GM19193 (cell line): ENCODE measurements around the gene MESD.

Source experiments
- POLR2A ChIP-seq: IDR thresholded peaks from 4 replicates; pipeline ENCODE4 v1.6.1; 2011; ENCODE audit not compliant: insufficient read depth, insufficient read length; ENCODE audit errors: extremely low read depth

Gene MESD

DNA sequence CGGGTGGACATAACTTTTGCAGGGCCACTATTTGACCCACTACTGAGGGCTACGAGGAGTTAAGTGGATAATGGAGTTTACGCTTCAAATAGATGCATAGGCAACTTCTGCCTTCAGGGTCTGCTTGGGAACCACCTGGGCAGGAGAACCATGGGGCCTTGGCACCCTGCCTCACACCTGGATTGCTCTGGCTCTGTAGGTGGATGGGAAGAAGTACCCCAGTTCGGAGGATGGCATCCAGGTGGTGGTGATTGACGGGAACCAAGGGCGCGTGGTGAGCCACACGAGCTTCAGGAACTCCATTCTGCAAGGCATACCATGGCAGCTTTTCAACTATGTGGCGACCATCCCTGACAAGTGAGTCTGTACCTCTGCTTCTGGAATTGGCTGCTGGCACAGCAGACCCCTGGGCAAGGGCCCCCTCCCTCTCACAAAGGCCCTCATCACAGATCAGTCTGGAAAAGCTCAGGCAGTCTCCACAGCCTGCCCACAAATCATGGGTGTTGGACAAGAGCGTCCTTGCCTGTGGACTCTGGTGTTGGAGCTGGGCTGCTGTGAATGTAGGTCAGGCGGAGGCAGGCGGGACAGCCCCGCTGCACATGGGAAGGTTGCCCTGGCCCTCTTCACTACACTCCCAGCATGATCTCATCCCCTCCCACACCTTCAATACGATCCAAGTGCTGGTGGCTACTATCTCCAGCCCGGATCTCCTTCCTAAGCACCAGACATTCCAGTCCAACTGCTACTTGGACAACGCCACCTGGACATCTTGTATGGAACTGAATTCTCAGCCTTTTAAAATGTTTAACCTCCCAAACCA lies 46.7 kb downstream of the MESD start:
- no peak for TF ChIP-seq POLR2A

DNA sequence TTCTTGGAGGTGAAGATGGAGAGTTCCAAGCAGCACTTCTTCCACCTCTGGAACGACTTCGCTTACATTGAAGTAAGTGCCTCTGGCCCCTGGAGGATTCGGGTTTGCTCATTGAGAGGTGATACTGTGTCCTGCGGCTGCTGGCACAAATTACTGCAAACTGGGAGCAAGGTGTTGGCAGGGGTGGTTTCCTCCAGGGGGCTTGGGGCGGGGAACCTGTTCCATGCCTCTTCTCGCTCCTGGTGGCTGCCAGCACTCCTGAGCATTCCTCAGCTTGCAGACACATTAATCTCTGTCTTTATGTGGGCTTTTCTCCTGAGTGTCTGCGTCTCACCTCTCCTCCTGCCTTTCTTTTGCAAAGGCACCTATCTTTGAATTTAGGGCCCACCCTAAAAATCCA lies 47.4 kb downstream of the MESD start:
- TF ChIP-seq POLR2A = no peak

DNA sequence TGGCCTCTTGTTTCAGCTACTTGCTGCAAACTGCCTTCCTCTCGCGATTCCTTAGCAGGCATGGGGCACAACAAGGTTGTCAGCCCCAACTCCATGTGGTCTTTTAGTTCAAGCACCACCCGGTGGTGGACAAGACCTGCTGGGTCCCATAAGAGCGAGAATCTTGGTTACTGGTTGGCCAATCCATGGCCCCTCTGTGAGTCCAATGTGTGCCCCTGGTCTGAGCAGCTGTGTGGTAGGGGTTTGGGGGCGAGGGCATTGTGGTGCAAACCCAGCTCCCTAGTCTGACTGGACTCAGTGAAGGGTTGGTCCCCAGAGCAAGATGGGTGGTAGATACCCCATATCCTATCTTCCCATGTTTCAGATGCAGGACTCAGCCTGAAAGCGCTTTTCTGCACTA lies 48.8 kb downstream of the MESD start:
- TF ChIP-seq POLR2A = no peak

DNA sequence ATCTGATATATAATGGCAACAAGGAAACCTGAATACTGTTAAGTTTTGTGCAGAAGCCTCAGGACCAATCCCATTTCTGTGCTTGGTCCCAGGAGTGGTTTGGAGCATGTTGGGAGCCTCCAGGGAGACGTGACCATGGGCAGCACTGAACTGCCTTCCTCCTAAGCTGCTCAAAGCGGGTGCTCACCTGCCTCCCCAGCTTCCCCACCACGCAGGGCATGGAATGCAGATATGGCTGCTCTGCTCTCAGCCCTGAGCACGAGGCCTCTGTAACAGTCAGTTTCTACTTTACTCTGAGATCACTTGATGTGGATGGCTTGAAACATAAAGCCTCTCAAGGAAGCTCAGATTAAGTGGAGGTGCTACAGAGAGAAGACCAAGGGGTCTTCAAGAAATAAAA lies 49.3 kb downstream of the MESD start:
- no peak for TF ChIP-seq POLR2A

DNA sequence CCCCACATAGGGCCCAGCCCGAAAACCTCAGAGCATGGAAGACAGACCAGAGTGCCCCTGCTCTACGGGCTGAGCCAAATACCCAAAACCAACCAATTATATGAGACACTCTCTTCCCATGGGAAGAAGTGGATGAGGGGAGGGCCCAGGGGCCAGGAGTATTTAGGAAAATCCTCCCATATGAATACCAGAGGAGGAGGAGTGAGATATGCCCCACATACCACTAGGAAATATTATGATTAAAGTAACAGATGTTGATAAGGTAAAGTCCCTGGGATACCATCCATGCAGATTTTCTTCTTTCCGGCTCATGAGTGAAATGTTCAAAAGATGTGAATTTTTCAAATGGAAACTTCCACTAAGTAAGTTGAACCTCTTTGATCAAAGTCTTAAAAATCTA lies 50.4 kb downstream of the MESD start:
- TF ChIP-seq POLR2A = no peak

DNA sequence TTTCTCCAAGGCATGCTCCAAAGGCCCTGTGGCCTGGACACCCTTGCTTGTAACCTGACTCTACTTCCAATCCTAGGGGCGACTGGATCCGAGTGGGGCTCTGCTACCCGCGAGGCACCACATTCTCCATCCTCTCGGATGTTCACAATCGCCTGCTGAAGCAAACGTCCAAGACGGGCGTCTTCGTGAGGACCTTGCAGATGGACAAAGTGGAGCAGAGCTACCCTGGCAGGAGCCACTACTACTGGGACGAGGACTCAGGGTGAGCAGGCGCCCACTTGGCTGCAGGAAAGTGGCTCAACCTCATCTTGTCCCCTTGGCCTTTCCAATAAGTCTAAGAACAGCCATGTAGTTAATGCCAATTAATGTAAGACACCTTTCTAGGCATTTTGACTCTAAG lies 51.9 kb downstream of the MESD start:
- TF ChIP-seq POLR2A = no peak

DNA sequence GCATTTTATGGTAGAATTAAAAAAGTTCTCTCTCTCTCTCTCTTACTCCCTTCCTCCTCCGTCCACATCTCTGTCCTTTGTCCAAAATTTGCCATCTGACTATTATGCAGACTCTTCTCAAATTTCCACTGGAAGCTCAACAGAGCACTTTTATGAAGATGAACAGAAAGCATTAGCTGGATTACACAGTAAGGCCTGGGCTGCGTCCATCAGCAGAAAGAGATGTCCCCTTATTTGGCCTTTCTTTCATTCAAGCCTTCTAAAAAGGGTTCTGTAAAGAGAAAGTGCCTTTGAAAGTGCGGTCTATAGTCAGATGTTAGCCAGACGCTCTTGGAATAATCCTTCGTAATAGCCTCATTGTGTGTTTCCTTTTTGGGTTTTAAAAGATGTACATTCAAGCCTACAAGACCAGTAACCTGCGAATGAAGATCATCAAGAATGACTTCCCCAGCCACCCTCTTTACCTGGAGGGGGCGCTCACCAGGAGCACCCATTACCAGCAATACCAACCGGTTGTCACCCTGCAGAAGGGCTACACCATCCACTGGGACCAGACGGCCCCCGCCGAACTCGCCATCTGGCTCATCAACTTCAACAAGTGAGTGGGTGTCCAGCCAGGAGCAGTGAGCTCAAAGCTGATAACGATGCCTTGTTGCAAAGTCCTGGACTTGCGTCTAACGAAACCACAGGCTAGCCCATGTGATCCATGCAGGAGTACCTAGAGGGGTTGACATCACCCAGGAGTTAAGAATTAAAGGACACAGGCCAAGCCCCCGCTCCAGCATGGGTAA lies 53.1 kb downstream of the MESD start:
- TF ChIP-seq POLR2A = no peak

DNA sequence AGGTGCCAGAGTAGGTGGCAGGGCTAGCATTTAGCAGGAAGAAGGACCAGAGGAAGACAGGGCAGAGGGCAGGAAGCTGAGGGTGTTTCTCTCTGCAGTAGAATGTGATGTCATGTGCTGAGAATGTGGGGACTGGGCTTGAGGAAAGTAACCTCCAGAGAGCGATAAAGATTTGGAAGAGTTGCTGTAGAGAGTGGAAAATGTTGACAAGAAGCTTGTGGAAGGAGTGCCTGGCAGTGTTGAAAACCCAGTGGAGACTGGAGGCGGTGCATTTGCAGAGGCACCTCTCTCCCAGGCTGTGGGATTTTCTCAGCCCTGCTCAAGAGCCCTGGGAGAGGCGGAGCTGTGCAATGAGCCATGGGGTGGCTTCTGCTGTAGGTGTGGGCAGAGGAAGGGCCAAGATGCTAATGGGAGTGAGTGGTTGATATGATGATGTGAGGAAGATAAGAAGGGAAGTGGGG lies 54.8 kb downstream of the MESD start:
- no peak for TF ChIP-seq POLR2A

DNA sequence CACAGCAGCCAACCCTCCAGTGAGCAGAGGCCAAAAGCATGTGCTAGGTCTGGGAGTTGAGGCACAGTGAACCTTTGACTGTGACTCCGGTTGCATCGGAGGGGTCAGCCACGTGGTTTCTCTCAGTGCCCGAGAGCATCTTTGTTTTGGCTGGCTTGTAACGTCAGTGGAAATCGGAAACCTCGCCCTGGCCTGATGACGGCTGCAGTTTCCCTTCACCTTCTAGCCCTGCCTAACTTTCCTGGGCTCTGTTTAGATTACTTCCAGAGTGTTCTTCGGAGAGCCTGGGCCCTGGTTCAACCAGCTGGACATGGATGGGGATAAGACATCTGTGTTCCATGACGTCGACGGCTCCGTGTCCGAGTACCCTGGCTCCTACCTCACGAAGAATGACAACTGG lies 56.6 kb downstream of the MESD start:
- no peak for TF ChIP-seq POLR2A

DNA sequence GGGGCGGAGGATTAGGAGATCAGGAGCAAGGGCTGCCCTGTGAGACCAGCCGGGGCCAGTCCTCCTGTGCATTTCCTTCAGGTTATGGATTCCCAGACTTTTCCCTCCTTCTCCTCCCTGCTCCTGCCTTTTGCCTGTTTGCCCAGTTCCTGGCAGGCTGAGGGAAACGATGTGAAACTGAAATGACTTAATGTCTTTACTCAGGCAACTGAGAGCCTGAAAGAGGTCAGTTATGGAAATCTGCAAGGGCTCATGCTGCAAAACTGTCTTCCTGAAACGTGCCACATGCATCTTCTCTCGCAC lies 57.2 kb downstream of the MESD start:
- TF ChIP-seq POLR2A = no peak

DNA sequence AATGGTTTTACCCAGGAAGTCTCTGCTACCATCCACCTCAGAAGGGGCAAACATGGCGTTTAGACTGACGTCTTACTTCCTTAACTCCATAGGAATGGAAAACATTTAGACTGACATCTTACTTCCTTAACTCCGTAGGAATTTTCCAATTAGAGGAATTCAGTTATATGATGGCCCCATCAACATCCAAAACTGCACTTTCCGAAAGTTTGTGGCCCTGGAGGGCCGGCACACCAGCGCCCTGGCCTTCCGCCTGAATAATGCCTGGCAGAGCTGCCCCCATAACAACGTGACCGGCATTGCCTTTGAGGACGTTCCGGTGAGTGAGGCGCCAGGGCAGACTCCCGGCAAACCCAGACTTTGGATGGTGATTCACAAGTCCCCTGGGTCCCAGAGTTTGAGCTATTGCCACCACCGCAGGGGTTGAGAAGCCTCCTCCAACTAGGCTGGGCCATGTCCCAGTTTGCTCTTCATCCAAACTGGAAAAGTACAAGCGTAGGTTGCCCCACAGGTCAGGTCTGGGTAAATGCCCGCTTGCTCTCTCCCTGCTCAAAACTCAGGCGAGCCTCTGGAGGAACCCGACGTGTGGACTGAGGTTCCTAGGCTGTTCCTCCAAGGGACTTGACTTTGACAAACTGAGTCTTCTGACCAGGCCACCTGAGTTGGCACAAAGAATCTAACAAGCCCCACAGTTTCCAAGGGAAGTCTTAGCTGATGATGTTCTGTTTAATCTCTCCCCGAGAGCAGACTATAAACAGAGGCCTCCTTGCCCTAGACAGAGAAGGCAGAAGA lies 57.7 kb downstream of the MESD start:
- TF ChIP-seq POLR2A = no peak

DNA sequence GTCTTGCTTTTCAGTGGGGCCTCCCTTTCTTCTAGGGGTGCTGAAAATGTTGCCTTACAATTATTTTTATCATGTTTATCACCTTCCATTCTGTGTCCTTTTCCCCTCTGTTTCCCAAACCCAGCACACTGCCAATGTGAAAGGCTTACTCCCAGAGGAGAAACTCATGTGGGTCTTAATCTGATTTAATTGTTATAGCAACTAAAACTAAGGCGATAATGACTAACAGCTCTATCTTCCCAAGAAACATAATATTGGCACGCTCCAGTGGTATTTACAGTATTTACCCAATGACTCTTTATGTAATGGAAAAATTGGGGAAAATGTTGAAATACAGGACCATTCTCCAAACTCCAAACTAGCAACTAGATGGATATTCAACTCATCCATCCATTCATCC lies 58.4 kb downstream of the MESD start:
- no peak for TF ChIP-seq POLR2A

DNA sequence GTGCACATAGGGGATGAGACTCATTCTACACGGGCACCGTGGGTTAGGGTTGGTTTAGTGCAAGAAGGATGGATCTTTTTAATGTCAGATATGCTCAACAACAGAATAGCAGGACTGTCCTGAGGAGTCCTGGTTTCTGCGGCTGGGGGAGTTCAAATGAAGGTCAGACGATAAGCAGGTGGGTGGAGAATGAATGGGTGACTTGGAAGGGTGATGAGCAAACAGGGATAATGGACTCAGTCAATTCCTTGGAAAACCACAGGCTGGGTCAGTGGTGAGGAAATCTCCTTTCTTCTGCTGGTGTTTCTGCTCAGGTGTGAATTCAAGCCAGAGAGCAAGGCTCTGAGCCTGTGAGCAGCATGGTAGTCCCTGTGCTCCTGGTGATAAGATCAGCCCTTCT lies 59.9 kb downstream of the MESD start:
- no peak for TF ChIP-seq POLR2A

DNA sequence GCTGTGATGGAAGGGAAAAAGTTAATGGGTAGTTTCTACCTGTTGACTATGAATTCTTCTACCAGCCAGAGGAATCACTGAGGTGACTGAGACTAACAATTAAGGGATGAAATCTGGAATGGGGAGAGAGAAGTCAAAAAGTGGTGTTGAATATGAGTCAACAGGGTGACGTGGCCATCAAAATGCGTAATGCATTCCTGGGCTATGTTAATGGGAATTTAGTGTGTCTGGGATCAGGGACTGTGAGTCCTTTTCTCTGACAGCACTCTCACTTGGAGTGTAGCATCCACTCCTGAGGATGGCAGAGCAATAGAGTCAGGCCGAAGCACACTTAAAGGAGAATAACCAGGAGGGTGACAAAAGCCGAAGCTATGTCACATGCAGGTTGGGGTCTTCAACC lies 60.4 kb downstream of the MESD start:
- no peak for TF ChIP-seq POLR2A

DNA sequence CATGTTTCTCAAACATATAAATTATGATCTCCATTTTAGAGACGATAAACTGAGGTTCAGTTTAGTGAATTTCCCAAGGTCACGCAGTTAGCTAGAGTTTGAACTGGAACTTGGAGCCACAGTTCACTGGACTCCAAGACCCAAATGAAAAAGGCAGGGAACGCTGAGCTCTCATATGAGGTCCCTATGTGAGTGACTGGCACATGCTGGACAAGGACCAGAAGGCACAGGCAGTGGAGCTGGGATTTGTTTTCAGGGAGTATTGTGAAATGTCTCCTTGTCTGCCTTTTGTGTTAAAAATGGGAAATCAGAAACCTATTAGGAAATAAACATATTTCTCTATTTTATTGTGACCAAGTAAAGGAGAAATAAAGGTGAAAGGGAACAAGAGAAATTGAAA lies 63.5 kb downstream of the MESD start:
- TF ChIP-seq POLR2A = no peak

DNA sequence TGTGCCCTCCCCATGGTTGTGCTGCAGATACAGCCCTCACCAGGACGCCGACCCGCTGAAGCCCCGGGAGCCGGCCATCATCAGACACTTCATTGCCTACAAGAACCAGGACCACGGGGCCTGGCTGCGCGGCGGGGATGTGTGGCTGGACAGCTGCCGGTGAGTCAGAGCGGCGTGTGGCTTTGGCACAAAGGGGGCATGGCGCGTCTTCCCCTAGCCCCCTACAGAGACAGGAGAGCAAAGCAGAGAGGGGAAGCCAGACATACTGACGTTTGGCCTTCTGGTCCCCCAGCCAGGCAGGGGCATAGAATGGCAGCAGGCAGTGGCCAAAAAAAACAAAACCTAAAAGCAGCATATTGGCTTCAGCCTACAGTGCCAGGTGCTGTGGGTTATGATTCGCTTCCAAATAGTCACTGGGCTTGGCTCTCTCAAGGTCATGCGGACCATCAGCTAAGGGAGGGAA lies 64.0 kb downstream of the MESD start:
- TF ChIP-seq POLR2A = no peak

DNA sequence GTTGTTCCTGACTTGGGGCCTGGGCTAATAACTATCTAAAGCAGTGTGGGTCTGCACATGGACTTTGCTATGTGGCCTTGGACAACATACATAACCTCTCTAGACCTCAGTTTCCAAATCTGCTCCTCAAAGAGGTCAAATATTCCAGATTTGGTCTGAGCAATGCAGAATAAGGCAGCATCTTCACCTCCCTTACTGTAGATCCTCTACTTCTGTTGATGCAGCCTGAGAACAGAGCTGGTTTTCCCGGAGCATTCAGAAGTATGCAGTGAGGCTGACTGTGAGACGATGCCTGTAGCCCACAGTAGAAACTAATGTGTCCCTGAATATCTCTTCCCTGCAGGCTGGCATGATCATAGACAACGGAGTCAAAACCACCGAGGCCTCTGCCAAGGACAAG lies 65.3 kb downstream of the MESD start:
- no peak for TF ChIP-seq POLR2A
